ENCODE results near the gene MEI1.

The MEI1 gene

DNA sequence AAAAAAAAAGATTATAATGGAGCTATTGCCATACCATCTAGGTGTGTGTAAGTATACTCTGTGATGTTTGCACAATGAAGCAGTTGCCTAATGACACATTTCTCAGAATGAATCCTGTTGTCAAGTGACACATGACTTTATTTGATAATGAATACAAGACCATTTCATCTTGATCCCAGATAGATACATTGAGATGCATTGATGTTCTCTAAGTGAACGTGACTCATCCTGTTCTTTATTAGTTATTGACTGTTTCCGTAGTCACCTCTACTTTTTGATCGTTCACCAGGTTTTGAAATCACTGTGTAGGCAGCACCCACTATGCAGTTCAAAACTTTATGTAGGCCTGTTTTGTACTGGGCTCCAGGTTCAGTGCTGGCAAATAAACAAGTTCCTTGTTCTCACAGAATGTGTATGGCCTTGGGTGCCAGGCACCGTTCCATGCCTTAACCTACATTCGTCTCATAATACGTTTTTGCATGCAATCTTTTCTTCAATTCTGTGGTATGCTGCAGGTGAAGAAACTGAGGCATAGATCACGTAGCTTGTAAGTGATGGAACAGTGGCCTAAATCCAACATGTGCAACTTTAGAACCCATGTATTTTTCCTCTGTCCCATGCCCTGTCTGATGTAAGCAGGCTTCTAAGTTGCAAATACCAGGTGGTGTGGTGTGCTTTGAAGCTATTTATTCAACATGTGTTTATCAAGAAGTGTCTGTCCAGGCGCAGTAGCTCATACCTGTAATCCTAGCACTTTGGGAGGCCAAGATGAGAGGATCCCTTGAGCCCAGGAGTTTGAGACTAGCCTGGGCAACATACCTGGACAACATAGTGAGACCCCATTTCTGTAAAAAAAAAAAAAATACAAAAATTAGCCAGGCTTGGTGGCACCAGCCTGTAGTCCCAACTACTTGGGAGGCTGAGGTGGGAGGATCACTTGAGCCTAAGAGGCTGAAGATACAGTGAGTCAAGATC is 144.0 kb downstream of the MEI1 start:
- no peak for DNase-seq

- no peak for DNase-seq
Measured at GRCh38 chr22:41844036-41844435, 144.7 kb downstream of the MEI1 start.

GRCh38 chr22:41844513-41844912 is 145.2 kb downstream of the MEI1 start:
- DNase-seq = no peak

DNA sequence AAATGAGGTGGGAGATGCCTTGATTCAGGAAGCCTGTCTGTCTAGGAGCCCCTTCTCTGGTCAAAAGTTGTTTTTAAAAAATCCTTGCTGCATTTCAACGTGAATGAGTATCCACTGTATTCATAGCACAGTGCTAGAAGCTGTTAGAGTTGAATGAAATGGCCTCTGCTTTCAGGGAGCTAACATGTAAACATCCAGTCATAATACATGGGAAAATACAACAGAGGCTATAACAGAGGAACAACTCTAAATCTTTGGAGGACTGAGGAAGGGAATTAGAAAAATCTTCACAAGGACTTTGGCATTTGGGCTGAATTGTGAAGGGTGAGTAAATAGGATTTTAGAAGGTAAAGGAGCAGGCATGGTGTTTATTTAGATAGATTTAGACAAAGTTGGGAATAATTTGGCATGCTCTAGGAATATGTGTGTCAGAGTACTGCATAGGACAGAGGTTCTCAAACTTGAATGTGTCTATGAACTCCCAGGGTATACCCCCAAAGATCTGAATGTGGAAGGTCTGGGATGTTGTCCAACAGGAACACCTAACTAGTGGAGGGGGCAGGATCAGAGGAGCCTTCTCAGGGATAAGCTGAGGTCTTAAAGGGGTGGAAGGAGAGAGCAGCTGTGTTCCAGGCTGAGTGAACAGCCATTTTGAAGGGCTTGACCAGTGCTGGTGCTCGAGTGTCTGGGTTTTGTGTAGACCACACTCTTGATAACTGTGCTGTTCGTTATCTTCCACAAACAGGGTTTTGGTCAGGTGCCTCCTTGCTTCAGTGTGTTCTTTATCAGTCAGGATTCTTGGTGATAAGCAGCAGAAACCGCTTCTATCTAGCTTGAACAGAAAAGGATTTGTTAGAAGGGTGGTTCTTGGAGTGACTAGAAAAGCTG is 146.3 kb downstream of the MEI1 start:
- DNase-seq = no peak

- no peak for DNase-seq
Measured at GRCh38 chr22:41846268-41846987, 147.1 kb downstream of the MEI1 start.

GRCh38 chr22:41847300-41847699 is 148.0 kb downstream of the MEI1 start:
- DNase-seq = no peak

GRCh38 chr22:41848468-41848867 is 149.2 kb downstream of the MEI1 start:
- no peak for DNase-seq

Measured in NCI-H1105 treated with DMSO at 0.1 percent for 48 hours (cell line).